C4-2B (cell line): ENCODE results near the gene NUBPL.
"Not testable (repeated sequence)": the region's sequence is repeated elsewhere in the genome, so short reads cannot be mapped to it uniquely, and the experiment has no call there.

ENCODE experiments used
- ZFX ChIP-seq: fragments of 450-650 bp; IDR thresholded peaks from 2 replicates; pipeline ENCODE4 v1.6.1; 2017
- TF ChIP-seq, protein P1 (sequence below): fragments of 450-650 bp; conservative IDR thresholded peaks from 2 replicates; pipeline ENCODE4 v1.5.1; 2017; ENCODE audit warnings: mild to moderate bottlenecking

DNA sequence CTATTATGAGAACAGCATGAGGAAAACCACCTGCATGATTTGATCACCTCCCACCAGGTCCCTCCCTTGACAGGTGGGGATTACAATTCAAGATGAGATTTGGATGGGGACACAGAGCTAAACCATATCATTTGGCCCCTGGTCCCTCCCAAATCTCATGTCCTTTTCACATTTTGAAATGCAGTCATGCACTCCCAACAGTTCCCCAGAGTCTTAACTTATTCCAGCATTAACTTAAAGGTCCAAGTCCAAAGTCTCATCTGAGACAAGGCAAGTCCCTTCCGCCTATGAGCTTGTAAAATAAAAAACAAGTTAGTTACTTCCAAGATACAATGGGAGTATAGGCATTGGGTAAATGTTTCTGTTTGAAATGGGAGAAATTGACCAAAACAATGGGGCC lies 189.8 kb downstream of the NUBPL start:
- TF ChIP-seq, protein P1, sequence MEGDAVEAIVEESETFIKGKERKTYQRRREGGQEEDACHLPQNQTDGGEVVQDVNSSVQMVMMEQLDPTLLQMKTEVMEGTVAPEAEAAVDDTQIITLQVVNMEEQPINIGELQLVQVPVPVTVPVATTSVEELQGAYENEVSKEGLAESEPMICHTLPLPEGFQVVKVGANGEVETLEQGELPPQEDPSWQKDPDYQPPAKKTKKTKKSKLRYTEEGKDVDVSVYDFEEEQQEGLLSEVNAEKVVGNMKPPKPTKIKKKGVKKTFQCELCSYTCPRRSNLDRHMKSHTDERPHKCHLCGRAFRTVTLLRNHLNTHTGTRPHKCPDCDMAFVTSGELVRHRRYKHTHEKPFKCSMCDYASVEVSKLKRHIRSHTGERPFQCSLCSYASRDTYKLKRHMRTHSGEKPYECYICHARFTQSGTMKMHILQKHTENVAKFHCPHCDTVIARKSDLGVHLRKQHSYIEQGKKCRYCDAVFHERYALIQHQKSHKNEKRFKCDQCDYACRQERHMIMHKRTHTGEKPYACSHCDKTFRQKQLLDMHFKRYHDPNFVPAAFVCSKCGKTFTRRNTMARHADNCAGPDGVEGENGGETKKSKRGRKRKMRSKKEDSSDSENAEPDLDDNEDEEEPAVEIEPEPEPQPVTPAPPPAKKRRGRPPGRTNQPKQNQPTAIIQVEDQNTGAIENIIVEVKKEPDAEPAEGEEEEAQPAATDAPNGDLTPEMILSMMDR: not testable (repeated sequence)
- TF ChIP-seq ZFX: not testable (repeated sequence)
